NCI-H1694 treated with DMSO at 0.1 percent for 48 hours (cell line): ENCODE results near the gene CUTC.

Experiments used
- DNase-seq: peaks from one replicate; lab custom pipeline; 2025; lab: John Stamatoyannopoulos, UW

CUTC gene

DNA sequence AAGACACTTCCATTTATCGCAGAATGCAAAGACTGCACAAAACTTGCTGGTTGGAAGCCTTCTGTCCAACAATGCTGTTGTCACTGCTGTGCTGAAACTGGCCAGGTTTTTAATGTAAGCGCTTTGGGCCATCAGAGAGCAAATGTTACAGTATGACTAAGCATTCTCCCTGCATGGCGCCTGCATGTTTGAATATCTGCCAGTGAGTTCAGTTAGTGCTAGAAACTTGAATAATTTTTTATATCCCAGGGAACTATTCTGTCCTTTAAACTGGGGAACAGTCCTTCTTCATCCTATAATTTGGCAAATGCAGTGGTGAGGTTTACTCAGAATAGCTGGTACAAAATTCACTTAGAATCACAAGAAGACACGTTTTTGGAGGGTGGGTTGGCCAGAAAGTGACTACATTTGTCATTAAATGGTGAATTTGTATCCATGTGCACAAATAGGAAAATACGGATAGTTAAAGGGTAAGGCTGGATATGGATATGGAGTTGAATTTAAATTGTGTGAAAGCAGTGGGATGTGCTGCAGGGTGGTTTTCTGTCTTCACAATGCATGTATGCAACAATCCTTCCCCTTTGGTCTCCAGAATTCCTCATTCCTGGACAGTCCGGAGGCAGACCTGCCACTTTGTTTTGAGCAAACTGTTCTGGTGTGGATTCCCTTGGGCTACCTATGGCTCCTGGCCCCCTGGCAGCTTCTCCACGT, 52.1 kb downstream of the CUTC start:
- DNase-seq, result no peak

DNA sequence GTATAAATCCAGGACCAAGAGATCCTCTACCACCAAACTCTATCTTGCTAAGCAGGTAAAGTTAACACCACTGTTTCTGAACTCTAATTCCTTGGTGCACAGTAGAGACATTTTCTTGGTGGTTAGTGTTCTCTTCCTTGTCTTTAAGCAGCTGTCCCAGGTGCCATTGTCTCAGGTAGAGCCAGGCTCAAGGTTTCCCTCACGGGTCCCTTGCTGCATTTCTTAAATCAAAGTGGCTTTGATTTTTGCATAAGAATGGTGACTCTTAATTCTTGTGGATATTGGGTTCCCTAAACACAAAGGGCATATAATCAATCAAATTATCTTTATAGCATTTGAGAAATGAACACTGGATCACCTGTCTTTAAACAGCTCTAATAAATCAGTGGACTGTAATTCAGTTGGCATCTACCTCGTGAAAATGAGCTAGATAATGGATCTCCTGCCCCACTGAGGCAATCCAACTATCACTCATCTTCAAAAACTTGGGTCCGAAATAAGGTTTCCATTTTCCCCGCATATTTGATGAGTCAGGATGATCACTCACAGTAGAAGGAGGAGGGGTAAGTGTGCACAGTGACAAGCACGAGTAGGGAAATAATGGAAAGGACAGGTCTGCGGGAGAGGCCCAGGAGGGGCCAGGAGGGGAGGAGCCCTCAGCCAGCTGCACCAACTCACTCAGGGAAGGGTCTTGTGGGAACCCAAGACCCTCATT, 52.9 kb downstream of the CUTC start:
- DNase-seq, result no peak

DNA sequence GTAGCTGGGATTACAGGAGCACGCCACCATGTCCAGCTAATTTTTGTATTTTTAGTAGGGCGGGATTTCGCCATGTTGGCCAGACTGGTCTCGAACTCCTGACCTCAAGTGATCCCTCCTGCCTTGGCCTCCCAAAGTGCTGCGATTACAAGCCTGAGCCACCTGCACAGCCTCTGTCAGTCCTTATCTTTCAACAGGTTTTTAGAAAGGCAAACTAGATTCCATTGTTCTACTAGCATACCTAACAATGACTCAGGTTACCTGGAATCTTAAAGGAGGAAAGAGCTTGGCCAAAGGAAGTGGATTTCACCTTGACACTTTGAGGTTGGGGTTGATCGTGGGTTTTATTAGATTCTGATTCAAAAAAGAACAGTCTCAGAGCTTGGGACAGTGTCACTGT, 53.6 kb downstream of the CUTC start:
- DNase-seq, result no peak

DNA sequence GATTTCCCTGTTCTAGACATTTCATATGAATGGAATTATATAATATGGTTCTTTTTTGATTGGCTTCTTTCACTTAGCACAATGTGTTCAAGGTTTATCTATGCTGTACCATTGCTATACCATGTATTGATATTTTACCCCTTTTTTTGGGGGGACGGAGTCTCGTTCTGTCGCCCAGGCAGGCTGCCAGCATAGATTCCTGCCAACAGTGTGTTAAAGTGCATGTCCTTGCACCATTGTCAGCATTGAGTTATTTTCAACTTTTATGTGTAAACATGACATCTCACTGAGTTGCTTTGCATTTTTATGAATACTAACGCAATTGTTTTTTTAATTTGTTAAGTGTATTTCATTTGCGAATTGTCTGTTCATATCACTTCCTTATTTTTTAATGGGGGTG, 55.3 kb downstream of the CUTC start:
- no peak for DNase-seq

DNA sequence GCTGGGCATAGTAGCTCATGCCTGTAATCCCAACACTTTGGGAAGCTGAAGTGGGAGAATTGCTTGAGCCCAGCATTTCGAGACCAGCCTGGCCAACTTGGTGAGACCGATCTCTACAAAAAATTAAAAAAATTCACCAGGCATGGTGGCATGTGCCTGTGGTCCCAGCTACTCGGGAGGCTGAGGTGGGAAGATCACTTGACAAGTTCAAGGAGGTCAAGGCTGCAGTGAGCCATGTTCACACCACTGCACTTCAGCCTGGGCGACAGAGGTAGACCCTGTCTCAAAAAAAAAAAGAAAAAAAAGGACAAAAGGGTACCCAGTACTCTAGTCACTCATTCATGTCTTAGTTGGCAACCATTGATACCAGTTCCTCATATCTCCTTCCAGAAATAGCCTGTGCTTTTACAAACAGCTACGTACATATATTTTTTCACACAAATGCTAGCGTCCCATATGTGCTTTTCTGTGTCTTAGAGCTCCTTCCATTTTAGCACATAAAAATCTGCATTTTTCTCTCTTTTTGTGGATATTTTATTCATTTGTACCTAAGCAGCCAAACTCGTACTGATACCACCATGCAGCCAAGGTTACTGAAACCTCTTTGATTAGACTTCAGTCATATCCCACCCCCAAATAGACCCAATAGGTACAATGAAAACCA, 55.9 kb downstream of the CUTC start:
- no peak for DNase-seq

DNA sequence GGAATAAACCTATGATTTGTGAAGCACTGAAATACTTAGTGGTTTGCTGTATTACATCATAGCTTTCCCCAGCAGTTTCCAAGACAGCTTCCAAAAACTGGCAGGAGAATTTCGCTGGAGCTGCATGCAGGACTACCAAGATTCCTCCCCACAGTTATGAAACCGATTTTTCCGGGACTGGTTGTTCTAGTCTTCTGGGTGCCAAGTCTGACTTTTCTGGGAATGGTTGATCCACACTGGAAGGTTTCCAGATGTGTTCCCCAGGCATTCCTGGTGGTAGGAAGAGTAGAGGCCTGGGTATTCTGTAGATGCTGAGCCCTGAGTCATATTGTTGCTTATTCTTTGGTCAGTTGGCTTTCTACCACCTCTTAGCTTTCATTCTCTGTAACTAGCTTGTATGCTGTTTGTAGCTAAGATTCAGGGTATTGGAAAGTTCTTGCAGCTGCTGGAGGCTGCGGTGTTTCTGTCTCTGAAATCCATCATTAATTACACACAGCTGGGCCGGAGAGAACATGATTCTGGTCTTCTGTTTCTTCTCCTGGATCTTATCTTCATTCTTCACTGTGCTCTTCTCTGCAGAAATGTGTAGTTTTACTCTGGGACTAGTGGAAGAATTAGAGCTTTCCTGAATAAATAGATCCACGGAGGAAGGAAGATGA, 56.7 kb downstream of the CUTC start:
- DNase-seq, result no peak

DNA sequence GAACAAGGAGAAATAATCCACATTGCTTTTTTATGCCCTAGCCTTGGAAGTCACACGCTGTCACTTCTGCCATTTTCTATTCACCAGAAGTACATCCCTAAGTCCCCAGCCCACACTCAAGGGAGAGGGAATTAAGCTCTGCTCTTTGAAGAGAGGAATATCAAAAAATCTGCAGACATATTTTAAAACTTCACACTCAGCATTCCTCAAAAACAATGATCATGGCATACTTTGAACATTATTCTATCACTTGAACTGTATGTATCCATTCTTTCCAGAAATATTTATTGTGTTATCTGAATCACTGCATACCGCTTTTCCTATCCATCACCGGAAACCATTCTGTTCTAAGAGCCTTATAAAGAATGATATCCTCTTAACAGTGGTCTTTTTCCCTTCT, 59.8 kb downstream of the CUTC start:
- DNase-seq, result no peak

DNA sequence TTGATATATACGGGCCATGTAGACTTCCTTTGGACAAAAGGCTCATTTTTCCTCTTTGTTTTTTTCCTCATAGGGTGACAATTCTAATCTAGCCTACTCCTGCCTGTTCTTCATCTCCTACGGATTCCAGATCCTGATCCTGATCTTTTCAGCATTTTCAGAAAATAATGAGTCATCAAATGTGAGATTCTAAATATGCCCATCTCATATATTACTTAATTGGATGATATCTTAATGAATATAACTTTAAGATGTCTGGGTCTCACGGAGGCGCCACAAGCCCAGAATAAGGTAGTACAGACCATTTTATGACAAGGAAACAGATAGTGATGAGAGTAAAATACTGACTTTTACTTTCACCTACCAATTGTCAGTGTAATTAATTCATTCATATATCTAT, 61.8 kb downstream of the CUTC start:
- DNase-seq, result no peak

DNA sequence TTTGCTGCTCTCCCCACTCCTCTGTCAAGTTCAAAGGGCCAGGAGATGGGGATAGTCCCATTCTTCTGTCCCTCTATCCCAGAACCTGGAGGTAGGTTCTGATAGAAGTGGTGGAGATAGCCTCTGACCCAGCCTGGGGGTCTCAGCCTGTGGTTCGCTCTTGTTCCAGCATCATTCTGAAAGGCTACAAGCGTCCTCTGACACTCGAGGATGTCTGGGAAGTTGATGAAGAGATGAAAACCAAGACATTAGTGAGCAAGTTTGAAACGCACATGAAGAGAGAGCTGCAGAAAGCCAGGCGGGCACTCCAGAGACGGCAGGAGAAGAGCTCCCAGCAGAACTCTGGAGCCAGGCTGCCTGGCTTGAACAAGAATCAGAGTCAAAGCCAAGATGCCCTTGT, 64.9 kb downstream of the CUTC start:
- no peak for DNase-seq

DNA sequence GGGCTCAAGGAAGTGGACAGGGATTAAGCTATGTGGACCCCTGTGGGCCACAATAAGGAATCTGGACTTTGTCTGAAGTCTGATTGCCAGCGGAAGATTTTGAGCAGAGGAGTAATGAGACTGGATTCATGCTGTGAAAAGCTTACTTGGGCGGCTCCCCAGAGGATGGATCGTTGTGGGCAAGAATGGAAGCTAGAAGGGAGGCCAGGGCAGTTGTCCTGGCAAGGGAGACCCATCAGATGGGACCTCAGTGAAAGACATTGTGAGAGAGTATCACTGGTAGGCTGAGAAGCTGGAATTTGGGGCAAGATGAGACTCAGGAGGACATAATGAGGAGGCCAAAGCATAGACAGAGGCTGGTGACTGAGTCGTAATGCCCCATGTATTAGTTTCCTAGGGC, 66.0 kb downstream of the CUTC start:
- no peak for DNase-seq

DNA sequence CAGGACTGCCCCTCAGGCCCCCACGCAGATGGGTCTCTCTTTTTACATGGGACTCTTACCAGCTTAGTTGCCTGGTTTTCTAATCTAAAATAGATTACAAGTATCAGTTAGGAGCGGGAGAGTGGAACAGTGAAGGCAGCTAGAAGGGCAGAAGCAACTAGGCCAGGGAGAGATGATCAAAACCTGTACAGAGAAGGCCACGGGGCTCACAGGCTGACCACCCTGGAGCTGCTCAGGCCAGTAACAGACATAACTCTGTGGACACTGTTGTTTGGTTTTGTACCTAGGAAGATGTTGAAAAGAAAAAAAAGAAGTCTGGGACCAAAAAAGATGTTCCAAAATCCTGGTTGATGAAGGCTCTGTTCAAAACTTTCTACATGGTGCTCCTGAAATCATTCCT, 66.9 kb downstream of the CUTC start:
- DNase-seq, result no peak

DNA sequence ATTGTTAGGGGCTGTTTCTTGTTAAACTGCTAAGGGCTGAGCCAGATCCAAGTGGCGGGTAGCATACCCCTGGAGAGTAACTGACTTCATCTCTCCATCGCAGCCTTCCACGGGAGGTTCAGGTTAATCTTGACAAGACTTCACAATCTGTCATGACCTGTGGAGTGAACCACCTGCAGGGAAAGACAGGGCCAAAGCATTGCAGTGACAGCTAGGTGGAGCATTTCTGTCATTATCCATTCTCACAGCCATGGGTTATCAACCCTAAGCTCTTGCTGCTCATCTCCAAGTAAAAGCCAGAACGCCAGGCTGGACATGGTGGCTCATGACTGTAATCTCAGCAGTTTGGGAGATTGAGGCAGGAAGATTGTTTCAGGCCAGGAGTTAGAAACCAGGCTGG, 67.6 kb downstream of the CUTC start:
- no peak for DNase-seq

DNA sequence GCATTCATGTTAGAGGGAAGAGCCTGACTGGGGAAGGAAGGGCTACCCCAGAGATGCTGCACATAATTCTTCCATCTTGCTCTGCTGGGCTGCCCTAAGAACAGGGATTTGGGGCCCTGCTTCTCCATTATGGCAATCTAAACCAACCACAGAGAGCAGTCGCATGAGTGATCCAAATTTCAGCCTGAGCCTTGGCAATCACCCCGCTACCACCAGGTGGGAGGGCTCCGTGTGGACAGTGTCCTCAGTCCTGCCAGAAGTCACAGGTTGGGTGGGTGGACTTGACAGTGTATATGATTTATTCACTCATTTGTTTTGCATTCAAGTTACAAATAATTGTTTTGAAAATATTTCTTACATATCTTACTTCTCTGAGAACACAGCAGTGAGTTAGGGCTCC, 72.4 kb downstream of the CUTC start:
- no peak for DNase-seq

DNA sequence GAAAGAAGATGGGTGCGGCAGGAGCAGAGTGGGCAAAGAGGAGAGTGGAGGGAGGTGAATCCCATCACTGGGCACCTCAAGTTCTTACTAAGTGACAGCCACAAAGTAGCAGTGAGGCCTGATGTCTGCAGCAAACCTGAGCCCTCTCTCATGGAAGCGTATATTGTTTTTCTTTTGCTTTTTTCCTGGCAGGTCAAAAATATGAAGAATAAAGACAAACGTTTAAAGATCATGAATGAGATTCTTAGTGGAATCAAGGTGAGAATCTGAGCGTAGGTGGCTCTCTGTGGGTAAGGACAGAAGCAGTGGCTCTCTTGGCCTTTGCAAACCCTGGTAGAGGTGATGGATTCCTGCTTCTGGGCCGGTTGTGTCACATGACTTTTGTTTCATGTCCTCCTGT, 73.2 kb downstream of the CUTC start:
- no peak for DNase-seq
